HAP-1 (cell line): ENCODE data around the gene KCNQ1OT1.

Experiments used
- DNase-seq, 2 experiments: peaks; one replicate each; pipeline ENCODE4 v3.0.0-alpha.2; 2016 to 2020; ENCODE audit warnings: low spot score in 2 of 2
- H3K27me3 ChIP-seq: fragments of 250-450 bp; sonication (Bioruptor Pico); 2 replicates; pipeline ENCODE4 v1.5.1; 2020; ENCODE audit warnings: low read depth, mild to moderate bottlenecking, moderate library complexity
- H3K36me3 ChIP-seq: fragments of 250-450 bp; sonication (Bioruptor Pico); replicated peaks from 2 replicates; pipeline ENCODE4 v1.5.1; 2020; ENCODE audit warnings: mild to moderate bottlenecking
- H3K4me1 ChIP-seq: fragments of 250-450 bp; sonication (Bioruptor Pico); 2 replicates; pipeline ENCODE4 v1.5.1; 2020; ENCODE audit warnings: mild to moderate bottlenecking
- H3K4me3 ChIP-seq: fragments of 250-450 bp; sonication (Bioruptor Pico); 2 replicates; pipeline ENCODE4 v1.5.1; 2020; ENCODE audit warnings: mild to moderate bottlenecking, moderate library complexity
- H3K9me3 ChIP-seq: fragments of 250-450 bp; sonication (Bioruptor Pico); 2 replicates; pipeline ENCODE4 v1.5.1; 2020; ENCODE audit warnings: mild to moderate bottlenecking, moderate library complexity
- in situ Hi-C: fragments of 300-500 bp; cut with MboI; formaldehyde crosslinking; loops from 3 replicates; pipeline ENCODE4 v1.14.3; 2020; ENCODE audit warnings: low sequenced_read_pairs, inconsistent platforms, mixed read lengths

KCNQ1OT1 gene

GRCh38 chr11:2663506-2663905, 36.3 kb downstream of the KCNQ1OT1 start:
- no peaks in the 10 kb centered on the region for H3K36me3 ChIP-seq
- H3K27me3 ChIP-seq, result no peaks in the 10 kb centered on the region
- H3K4me3 ChIP-seq, result no peak overlapping the region
- in situ Hi-C loops, result no loop called here
- H3K9me3 ChIP-seq, result no peaks in the 10 kb centered on the region
- no peaks in the 10 kb centered on the region for H3K4me1 ChIP-seq
- DNase-seq, result no peak

- Histone ChIP-seq H3K27me3 (no peaks in the 10 kb centered on the region), H3K9me3 (no peaks in the 10 kb centered on the region), H3K4me3 (no peak overlapping the region), H3K36me3 (no peaks in the 10 kb centered on the region), H3K4me1 (no peaks in the 10 kb centered on the region)
- in situ Hi-C loops, result no loop called here
- DNase-seq, result no peak
Measured at GRCh38 chr11:2662430-2663299, 37.1 kb downstream of the KCNQ1OT1 start.

- H3K4me3 ChIP-seq, result no peak overlapping the region
- no peaks in the 10 kb centered on the region for H3K27me3 ChIP-seq
- in situ Hi-C loops, result no loop called here
- H3K36me3 ChIP-seq, result no peaks in the 10 kb centered on the region
- H3K9me3 ChIP-seq, result no peaks in the 10 kb centered on the region
- no peaks in the 10 kb centered on the region for H3K4me1 ChIP-seq
- no peak for DNase-seq
Measured at GRCh38 chr11:2662024-2662312, 37.8 kb downstream of the KCNQ1OT1 start.

DNA sequence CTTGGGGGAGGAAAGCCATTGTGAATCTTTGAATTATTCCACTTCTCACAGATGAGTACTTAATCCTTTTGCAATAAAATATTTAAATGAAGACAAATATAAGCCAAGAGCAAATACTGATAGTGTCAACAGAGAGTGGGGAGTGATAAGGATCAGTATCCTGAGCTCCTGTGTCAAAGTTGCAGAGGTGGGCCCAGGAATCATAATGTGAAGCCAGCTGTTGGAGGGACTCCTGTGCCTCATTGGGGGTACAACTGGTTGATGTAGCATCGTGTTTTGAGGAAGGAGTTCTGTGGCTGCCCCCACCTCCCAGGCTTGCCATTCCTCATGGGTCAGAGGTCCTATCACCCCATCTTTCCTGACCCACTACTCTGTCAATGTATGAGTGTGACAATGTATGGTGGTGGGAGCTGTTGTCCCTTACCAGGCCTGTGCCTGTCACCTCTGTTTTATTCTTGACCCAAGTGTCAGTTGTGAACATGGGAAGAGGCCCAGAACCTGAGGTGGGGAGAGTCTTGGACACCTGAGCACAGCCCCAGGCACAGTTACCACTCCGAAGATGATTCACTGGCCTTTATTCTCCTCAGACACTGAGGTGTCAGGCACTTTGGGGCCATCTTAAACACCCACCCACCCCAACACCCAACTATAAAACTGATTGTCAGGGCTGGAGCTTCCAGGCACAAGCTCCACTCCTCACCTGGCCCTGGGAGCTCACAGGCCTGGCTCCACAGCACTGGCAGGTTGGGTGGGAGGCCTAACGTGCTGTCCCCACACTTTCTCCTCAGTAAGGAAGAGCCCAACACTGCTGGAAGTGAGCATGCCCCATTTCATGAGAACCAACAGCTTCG, 38.4 kb downstream of the KCNQ1OT1 start:
- H3K36me3 ChIP-seq, result no peaks in the 10 kb centered on the region
- H3K9me3 ChIP-seq, result no peaks in the 10 kb centered on the region
- no peaks in the 10 kb centered on the region for H3K27me3 ChIP-seq
- in situ Hi-C loops, result no loop called here
- H3K4me3 ChIP-seq, result no peak overlapping the region
- DNase-seq, result no peak
- H3K4me1 ChIP-seq, result no peaks in the 10 kb centered on the region

- DNase-seq, result no peak
- no peaks in the 10 kb centered on the region for H3K27me3 ChIP-seq
- in situ Hi-C loops, result no loop called here
- no peak overlapping the region for H3K4me3 ChIP-seq
- H3K9me3 ChIP-seq, result no peaks in the 10 kb centered on the region
- H3K36me3 ChIP-seq, result no peaks in the 10 kb centered on the region
- H3K4me1 ChIP-seq, result no peaks in the 10 kb centered on the region
Measured at GRCh38 chr11:2660357-2660939, 39.3 kb downstream of the KCNQ1OT1 start.

DNA sequence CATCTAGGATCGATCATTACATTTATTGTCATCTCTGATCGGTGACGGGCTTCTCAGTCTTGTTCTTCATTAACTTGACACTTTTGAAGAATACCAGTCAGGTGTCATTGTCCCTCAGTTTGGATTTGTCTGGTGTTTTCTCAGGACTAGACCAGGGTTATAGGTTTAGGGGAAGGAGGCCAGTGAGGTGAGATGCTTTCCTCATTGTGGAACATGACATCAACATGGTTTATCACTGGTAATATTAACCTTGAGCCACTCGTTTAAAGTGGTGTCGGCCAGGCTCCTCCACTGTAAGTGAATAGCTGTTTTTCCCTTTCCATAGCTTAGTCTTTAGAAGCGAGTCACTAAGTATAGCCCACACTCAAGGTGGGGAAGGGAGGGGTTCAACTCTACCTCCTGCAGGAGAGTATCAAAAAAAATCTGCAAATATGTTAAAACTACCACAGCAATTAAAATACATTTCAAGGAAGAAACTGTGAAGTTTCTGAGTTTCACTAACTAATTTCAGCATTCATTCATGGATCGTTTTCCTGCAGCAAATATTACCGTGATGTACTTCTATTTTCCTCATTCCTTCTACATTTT, 42.0 kb downstream of the KCNQ1OT1 start:
- in situ Hi-C loops, result no loop called here
- Histone ChIP-seq H3K4me1 (no peaks in the 10 kb centered on the region), H3K36me3 (no peaks in the 10 kb centered on the region), H3K9me3 (no peaks in the 10 kb centered on the region), H3K4me3 (no peak overlapping the region), H3K27me3 (no peaks in the 10 kb centered on the region)
- no peak for DNase-seq

- Histone ChIP-seq H3K36me3 (no peaks in the 10 kb centered on the region), H3K27me3 (no peaks in the 10 kb centered on the region), H3K4me1 (no peaks in the 10 kb centered on the region), H3K4me3 (no peak overlapping the region), H3K9me3 (no peaks in the 10 kb centered on the region)
- DNase-seq, result no peak
- in situ Hi-C loops, result no loop called here
Measured at GRCh38 chr11:2656859-2657258, 42.9 kb downstream of the KCNQ1OT1 start.

- in situ Hi-C loops, result no loop called here
- Histone ChIP-seq H3K4me3 (no peak overlapping the region), H3K9me3 (no peaks in the 10 kb centered on the region), H3K27me3 (no peaks in the 10 kb centered on the region), H3K36me3 (no peaks in the 10 kb centered on the region), H3K4me1 (no peaks in the 10 kb centered on the region)
- DNase-seq, result no peak
Measured at GRCh38 chr11:2655834-2656622, 43.8 kb downstream of the KCNQ1OT1 start.

DNA sequence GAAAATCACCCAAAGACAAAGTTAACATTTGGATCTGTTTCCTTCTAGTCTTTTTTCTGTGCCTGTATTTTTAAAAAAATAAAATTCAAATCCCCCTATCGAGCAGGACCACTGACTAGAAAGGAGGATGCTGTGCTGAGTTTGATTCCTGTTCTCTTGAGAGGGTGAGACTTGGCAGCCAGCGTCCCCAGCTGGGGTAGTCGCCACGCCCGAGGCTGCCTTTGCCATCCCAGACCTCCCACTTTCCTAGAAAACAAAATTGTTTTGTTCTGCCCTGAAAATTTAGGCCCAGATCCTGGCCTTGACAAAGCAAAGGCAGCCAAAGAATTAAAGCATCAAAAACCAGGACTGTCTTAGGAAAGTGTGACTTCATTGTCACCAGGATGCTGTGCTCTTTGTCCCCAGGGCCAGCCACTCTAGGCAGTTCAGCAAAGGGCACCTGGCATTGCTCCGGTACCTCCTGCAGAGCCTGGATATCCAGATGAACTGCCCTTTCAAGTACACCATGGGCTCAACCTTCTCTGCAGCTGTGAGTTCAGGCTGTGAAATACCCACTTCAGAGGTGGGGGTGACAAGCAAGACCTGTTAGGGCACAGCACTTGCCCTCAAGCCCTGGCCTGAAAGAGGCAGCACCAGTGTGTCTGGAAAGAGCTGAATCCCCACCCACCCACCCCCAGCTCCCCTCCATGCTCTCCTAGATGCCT, 44.6 kb downstream of the KCNQ1OT1 start:
- Histone ChIP-seq H3K4me3 (no peak overlapping the region), H3K4me1 (no peaks in the 10 kb centered on the region), H3K9me3 (no peaks in the 10 kb centered on the region), H3K27me3 (no peaks in the 10 kb centered on the region), H3K36me3 (no peaks in the 10 kb centered on the region)
- in situ Hi-C loops, result no loop called here
- DNase-seq, result no peak

- Histone ChIP-seq H3K4me3 (no peak overlapping the region), H3K9me3 (no peaks in the 10 kb centered on the region; the same call in 1 of the 2 replicates), H3K4me1 (no peaks in the 10 kb centered on the region), H3K27me3 (no peaks in the 10 kb centered on the region), H3K36me3 (no peaks in the 10 kb centered on the region)
- DNase-seq, result no peak
- in situ Hi-C loops, result no loop called here
Measured at GRCh38 chr11:2653930-2654739, 45.7 kb downstream of the KCNQ1OT1 start.

DNA sequence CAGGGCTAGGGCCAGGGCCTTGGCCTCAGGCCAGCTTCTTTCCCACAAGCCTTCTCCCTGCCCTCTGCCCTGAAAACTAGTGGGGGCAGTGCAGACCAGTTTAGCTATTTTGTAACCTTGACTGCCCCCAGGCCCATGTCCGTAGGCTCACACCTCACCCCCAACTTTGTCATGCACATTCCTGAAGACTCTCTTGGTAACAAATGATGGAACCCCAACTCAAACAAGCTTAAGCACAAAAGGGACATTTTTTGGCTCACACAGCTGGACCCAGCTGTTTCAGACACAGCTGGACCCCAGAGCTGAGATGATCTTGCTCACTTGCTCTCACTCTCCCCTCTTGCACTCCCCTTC, 46.6 kb downstream of the KCNQ1OT1 start:
- Histone ChIP-seq H3K36me3 (no peaks in the 10 kb centered on the region), H3K27me3 (no peaks in the 10 kb centered on the region), H3K9me3 (no peaks in the 10 kb centered on the region; the same call in 1 of the 2 replicates), H3K4me1 (no peaks in the 10 kb centered on the region), H3K4me3 (no peak overlapping the region)
- no peak for DNase-seq
- in situ Hi-C loops, result no loop called here
